Stimulated activated CD4-positive, alpha-beta T cell treated with anti-CD3 and anti-CD28 coated beads, Interleukin-4, amount 100 ng/mL, for 24 hours (primary cell): ENCODE results near the gene CYTH4.
A peak's percentile ranks its signal among the peaks of the same experiment; 100 is the strongest.
"Not testable (repeated sequence)": the region's sequence is repeated elsewhere in the genome, so short reads cannot be mapped to it uniquely, and the experiment has no call there.

Experiments
- DNase-seq: peaks from one replicate; pipeline ENCODE4 v3.0.0-alpha.2; 2020

CYTH4 gene

GRCh38 chr22:37282385-37282677 lies at the start of gene CYTH4:
CYTH4 (plus strand) TSS chr22:37282508; CDS start chr22:37282570, 62 bp downstream.
- DNase-seq = peak; percentile 79

GRCh38 chr22:37233371-37233750 lies 48.9 kb upstream of the CYTH4 start:
- DNase-seq = not testable (repeated sequence)

- no peak for DNase-seq
Observed at GRCh38 chr22:37233751-37234631, 48.3 kb upstream of the CYTH4 start.

GRCh38 chr22:37234736-37235711 lies 47.3 kb upstream of the CYTH4 start:
- DNase-seq = no peak

- no peak for DNase-seq
Observed at GRCh38 chr22:37235897-37236607, 46.3 kb upstream of the CYTH4 start.

GRCh38 chr22:37237371-37238268 lies 44.7 kb upstream of the CYTH4 start:
- DNase-seq = peak; percentile 19

GRCh38 chr22:37239336-37240239 lies 42.7 kb upstream of the CYTH4 start:
- DNase-seq = no peak

GRCh38 chr22:37240240-37240940 lies 41.9 kb upstream of the CYTH4 start:
- DNase-seq = no peak

GRCh38 chr22:37240941-37241320 lies 41.4 kb upstream of the CYTH4 start:
- DNase-seq = peak; percentile 32

GRCh38 chr22:37241351-37242142 lies 40.8 kb upstream of the CYTH4 start:
- peak; percentile 50 for DNase-seq

GRCh38 chr22:37242395-37242918 lies 39.9 kb upstream of the CYTH4 start:
- peak; percentile 93 for DNase-seq

GRCh38 chr22:37243402-37244113 lies 38.8 kb upstream of the CYTH4 start:
- peak; percentile 16 for DNase-seq

GRCh38 chr22:37244114-37244921 lies 38.0 kb upstream of the CYTH4 start, which contains the start of gene RAC2:
RAC2 (minus strand) TSS chr22:37244269; CDS start chr22:37244148, 121 bp downstream.
- peak; percentile 90 for DNase-seq

- no peak for DNase-seq
Observed at GRCh38 chr22:37244922-37245722, 37.2 kb upstream of the CYTH4 start.

GRCh38 chr22:37245740-37246139 lies 36.6 kb upstream of the CYTH4 start:
- DNase-seq = no peak

GRCh38 chr22:37248251-37248650 lies 34.1 kb upstream of the CYTH4 start:
- no peak for DNase-seq

GRCh38 chr22:37249986-37250385 lies 32.3 kb upstream of the CYTH4 start:
- DNase-seq = no peak
